Thoracic aorta (tissue), 2 donors: ENCODE measurements around the gene NSL1. TPM values are rescaled to one million over a fixed set of nuclear protein-coding genes. Genes with fewer than 3 reads are reported as not detected.

ENCODE experiments used
- ATAC-seq: fragments of 150-250 bp; one replicate; pipeline ENCODE4 v1.8.0; 2017; ENCODE audit warnings: low read depth; ENCODE audit not compliant: insufficient number of reproducible peaks, low FRiP score
- DNase-seq: peaks from one replicate; pipeline ENCODE4 v3.0.0-alpha.2; 2020; ENCODE audit warnings: low spot score
- H3K27ac ChIP-seq, 2 donors: fragments of 200-600 bp; sonication (generic); 1 replicate in 1 of 2; 2 replicates in 1 of 2; pipeline ENCODE4 v1.5.1; 2016; ENCODE audit warnings: mild to moderate bottlenecking in 2 of 2, moderate library complexity in 2 of 2
- H3K27me3 ChIP-seq: fragments of 200-600 bp; sonication (generic); replicated peaks from 2 replicates; pipeline ENCODE4 v1.6.0; 2016; ENCODE audit warnings: mild to moderate bottlenecking; ENCODE audit not compliant: insufficient read depth
- H3K36me3 ChIP-seq: fragments of 200-600 bp; sonication (generic); one replicate; pipeline ENCODE4 v1.5.1; 2016
- H3K4me1 ChIP-seq, 2 donors: fragments of 200-600 bp; sonication (generic); 1 replicate in 1 of 2; 2 replicates in 1 of 2; pipeline versions ENCODE4 v1.5.1 to v1.6.0; 2016; ENCODE audit warnings: low read depth in 2 of 2, mild to moderate bottlenecking in 1 of 2; ENCODE audit not compliant: control insufficient read depth in 1 of 2
- H3K4me3 ChIP-seq: fragments of 200-600 bp; sonication (generic); 2 replicates; pipeline ENCODE4 v1.5.1; 2016; ENCODE audit warnings: mild to moderate bottlenecking
- H3K9me3 ChIP-seq: fragments of 200-600 bp; sonication (generic); 2 replicates; pipeline ENCODE4 v1.5.1; 2016
- CTCF ChIP-seq: fragments of 200-600 bp; sonication (generic); IDR thresholded peaks from one replicate; pipeline ENCODE4 v1.5.1; 2019; ENCODE audit warnings: antibody characterized with exemption
- total RNA-seq, 2 donors: library from RNA; depleted of rRNA; stranded (reverse); fragments of >200 nt; gene quantifications; one replicate each; pipeline versions ENCODE4 v1.1.0 to v1.2.3, GENCODE V29; 2016

Gene NSL1
- total RNA-seq, 2 donors from 2014 or later, result 43.2 to 44.3 TPM

- ATAC-seq (no peak), DNase-seq (no peak)
- Histone ChIP-seq H3K36me3 (no peaks in the 10 kb centered on the region), H3K4me1 (peaks cover 0 to 7% of the 10 kb centered on the region in 2 donors), H3K9me3 (no peaks in the 10 kb centered on the region), H3K27me3 (no peaks in the 10 kb centered on the region), H3K27ac (no peak overlapping the region), H3K4me3 (no peak overlapping the region)
- no peak for TF ChIP-seq CTCF
These were observed 45.0 kb downstream of the NSL1 start for GRCh38 chr1:212746546-212746945.

GRCh38 chr1:212745303-212745702, 46.3 kb downstream of the NSL1 start:
- Histone ChIP-seq H3K9me3 (no peaks in the 10 kb centered on the region), H3K36me3 (no peaks in the 10 kb centered on the region), H3K4me1 (peaks cover 0 to 7% of the 10 kb centered on the region in 2 donors), H3K27ac (no peak overlapping the region), H3K4me3 (no peak overlapping the region), H3K27me3 (no peaks in the 10 kb centered on the region)
- no peak for TF ChIP-seq CTCF
- DNase-seq (no peak), ATAC-seq (no peak)

GRCh38 chr1:212743901-212744475, 47.6 kb downstream of the NSL1 start:
- ATAC-seq (no peak), DNase-seq (no peak)
- Histone ChIP-seq H3K9me3 (no peaks in the 10 kb centered on the region), H3K4me1 (no peaks in the 10 kb centered on the region), H3K27ac (no peak overlapping the region), H3K36me3 (no peaks in the 10 kb centered on the region), H3K4me3 (no peak overlapping the region), H3K27me3 (no peaks in the 10 kb centered on the region)
- no peak for TF ChIP-seq CTCF

- DNase-seq (no peak), ATAC-seq (no peak)
- Histone ChIP-seq H3K27me3 (no peaks in the 10 kb centered on the region), H3K36me3 (peaks cover 3% of the 10 kb centered on the region), H3K4me1 (no peaks in the 10 kb centered on the region), H3K9me3 (no peaks in the 10 kb centered on the region), H3K27ac (no peak overlapping the region), H3K4me3 (no peak overlapping the region)
- no peak for TF ChIP-seq CTCF
These were observed 53.2 kb downstream of the NSL1 start for GRCh38 chr1:212738330-212738729.

- Histone ChIP-seq H3K27ac (no peak overlapping the region), H3K4me3 (no peak overlapping the region), H3K27me3 (no peaks in the 10 kb centered on the region), H3K9me3 (no peaks in the 10 kb centered on the region), H3K4me1 (no peaks in the 10 kb centered on the region), H3K36me3 (peaks cover 3% of the 10 kb centered on the region)
- DNase-seq (no peak), ATAC-seq (no peak)
- no peak for TF ChIP-seq CTCF
These were observed 54.0 kb downstream of the NSL1 start for GRCh38 chr1:212737559-212737958.
